Measurements from ENCODE around the gene HS1BP3.

DNA sequence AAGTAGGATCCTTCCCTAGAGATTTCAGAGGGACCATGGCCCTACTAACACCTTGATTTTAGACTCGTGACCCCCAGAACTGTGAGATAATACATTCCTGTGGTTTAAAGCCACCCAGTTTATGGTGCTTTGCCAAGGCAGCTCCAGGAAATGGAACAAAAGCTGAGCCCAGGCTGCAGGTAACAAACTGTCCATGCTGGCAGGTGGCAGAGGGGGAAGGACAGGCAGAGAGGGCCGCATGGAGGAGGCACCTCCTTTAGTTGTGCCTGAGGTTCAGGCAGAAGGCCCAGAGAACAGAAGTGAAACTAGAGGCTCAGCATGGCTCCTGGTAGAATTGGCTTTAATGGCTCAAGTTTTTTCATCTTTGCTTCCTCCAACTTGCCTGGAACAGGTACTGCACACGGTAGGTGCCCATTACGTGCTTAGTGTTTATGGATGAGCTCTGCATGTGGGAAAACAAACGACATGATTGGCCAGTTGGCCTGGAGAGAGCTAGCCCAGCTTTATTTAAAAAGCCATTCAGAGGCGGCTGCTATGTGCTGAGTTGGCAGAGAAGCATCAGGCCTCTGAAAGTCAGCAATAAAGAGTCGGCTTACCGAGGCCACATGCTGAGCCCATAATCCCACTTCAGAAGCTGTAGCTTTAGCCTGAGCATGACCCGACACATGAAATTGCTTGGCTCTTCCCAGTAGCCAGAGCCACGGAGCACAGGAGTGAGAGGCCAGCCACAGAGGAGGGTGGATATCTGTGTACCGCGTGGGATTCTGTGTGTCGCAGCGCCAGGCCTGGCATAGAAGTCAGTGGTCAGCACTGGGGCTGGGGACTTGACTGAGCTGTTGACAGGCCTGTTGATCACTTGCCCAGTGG is 36.5 kb downstream of the HS1BP3 start:
- TF ChIP-seq, protein P1, sequence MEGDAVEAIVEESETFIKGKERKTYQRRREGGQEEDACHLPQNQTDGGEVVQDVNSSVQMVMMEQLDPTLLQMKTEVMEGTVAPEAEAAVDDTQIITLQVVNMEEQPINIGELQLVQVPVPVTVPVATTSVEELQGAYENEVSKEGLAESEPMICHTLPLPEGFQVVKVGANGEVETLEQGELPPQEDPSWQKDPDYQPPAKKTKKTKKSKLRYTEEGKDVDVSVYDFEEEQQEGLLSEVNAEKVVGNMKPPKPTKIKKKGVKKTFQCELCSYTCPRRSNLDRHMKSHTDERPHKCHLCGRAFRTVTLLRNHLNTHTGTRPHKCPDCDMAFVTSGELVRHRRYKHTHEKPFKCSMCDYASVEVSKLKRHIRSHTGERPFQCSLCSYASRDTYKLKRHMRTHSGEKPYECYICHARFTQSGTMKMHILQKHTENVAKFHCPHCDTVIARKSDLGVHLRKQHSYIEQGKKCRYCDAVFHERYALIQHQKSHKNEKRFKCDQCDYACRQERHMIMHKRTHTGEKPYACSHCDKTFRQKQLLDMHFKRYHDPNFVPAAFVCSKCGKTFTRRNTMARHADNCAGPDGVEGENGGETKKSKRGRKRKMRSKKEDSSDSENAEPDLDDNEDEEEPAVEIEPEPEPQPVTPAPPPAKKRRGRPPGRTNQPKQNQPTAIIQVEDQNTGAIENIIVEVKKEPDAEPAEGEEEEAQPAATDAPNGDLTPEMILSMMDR (IDR thresholded peaks at IDR 0.05): no peak
- TF ChIP-seq POLR2A (IDR thresholded peaks at IDR 0.05): no peak

Data from thyroid gland (tissue), 4 donors.